ENCODE results near the gene TUSC2. TPM values are rescaled to one million over a fixed set of nuclear protein-coding genes. Genes with fewer than 3 reads are reported as not detected.

TUSC2 gene
- total and polyA plus RNA-seq, 2 of the 8 experiments (the other 6 are each of a cell fraction or from before 2014, with no cell fraction given), result 33.3 to 65.4 TPM

DNA sequence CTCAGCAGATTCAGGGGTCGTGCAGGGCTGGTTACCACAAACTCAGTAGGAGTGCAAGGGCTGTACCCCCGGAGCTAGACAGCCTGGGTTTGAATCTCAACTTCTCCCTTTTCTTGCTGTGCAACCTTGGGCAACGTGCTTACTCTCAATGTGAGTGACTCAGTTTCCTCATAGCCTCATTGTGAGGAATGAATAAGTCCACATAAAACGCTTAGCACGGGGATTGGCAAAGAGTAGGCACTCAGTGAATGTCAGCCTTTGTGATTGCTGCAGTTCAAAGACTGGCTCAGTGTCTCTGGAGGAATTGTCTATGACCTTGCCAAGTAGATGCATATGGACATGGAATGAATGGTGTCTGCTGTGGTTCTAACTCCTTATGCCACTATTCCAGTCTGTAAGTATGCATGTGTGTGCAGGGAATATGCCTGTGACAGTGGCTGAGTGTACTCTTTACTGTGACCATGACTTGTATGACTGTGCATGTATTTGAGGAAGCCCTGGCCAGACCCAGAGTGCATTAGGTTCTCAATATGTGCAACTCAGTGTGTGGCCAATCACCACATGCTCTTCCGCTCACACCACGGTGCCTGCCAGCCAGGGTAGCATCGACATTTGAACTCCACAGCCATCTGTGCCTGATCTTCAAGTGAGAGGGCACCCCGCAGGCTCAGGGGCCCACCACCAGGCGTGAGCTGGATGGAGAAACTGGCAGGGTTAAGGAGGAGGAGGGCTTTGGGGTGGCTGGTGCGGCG lies 27.9 kb downstream of the TUSC2 start (continued):
- TF ChIP-seq, protein P1, sequence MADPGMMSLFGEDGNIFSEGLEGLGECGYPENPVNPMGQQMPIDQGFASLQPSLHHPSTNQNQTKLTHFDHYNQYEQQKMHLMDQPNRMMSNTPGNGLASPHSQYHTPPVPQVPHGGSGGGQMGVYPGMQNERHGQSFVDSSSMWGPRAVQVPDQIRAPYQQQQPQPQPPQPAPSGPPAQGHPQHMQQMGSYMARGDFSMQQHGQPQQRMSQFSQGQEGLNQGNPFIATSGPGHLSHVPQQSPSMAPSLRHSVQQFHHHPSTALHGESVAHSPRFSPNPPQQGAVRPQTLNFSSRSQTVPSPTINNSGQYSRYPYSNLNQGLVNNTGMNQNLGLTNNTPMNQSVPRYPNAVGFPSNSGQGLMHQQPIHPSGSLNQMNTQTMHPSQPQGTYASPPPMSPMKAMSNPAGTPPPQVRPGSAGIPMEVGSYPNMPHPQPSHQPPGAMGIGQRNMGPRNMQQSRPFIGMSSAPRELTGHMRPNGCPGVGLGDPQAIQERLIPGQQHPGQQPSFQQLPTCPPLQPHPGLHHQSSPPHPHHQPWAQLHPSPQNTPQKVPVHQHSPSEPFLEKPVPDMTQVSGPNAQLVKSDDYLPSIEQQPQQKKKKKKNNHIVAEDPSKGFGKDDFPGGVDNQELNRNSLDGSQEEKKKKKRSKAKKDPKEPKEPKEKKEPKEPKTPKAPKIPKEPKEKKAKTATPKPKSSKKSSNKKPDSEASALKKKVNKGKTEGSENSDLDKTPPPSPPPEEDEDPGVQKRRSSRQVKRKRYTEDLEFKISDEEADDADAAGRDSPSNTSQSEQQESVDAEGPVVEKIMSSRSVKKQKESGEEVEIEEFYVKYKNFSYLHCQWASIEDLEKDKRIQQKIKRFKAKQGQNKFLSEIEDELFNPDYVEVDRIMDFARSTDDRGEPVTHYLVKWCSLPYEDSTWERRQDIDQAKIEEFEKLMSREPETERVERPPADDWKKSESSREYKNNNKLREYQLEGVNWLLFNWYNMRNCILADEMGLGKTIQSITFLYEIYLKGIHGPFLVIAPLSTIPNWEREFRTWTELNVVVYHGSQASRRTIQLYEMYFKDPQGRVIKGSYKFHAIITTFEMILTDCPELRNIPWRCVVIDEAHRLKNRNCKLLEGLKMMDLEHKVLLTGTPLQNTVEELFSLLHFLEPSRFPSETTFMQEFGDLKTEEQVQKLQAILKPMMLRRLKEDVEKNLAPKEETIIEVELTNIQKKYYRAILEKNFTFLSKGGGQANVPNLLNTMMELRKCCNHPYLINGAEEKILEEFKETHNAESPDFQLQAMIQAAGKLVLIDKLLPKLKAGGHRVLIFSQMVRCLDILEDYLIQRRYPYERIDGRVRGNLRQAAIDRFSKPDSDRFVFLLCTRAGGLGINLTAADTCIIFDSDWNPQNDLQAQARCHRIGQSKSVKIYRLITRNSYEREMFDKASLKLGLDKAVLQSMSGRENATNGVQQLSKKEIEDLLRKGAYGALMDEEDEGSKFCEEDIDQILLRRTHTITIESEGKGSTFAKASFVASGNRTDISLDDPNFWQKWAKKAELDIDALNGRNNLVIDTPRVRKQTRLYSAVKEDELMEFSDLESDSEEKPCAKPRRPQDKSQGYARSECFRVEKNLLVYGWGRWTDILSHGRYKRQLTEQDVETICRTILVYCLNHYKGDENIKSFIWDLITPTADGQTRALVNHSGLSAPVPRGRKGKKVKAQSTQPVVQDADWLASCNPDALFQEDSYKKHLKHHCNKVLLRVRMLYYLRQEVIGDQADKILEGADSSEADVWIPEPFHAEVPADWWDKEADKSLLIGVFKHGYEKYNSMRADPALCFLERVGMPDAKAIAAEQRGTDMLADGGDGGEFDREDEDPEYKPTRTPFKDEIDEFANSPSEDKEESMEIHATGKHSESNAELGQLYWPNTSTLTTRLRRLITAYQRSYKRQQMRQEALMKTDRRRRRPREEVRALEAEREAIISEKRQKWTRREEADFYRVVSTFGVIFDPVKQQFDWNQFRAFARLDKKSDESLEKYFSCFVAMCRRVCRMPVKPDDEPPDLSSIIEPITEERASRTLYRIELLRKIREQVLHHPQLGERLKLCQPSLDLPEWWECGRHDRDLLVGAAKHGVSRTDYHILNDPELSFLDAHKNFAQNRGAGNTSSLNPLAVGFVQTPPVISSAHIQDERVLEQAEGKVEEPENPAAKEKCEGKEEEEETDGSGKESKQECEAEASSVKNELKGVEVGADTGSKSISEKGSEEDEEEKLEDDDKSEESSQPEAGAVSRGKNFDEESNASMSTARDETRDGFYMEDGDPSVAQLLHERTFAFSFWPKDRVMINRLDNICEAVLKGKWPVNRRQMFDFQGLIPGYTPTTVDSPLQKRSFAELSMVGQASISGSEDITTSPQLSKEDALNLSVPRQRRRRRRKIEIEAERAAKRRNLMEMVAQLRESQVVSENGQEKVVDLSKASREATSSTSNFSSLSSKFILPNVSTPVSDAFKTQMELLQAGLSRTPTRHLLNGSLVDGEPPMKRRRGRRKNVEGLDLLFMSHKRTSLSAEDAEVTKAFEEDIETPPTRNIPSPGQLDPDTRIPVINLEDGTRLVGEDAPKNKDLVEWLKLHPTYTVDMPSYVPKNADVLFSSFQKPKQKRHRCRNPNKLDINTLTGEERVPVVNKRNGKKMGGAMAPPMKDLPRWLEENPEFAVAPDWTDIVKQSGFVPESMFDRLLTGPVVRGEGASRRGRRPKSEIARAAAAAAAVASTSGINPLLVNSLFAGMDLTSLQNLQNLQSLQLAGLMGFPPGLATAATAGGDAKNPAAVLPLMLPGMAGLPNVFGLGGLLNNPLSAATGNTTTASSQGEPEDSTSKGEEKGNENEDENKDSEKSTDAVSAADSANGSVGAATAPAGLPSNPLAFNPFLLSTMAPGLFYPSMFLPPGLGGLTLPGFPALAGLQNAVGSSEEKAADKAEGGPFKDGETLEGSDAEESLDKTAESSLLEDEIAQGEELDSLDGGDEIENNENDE (IDR thresholded peaks at IDR 0.05; ENCODE audit: insufficient replicate concordance, low read length), result no peak
